Astrocyte of the spinal cord (primary cell): Measurements from ENCODE around the gene SLC22A12.

Source experiments
- DNase-seq: peaks from one replicate; pipeline ENCODE4 v3.0.0; 2011; ENCODE audit warnings: low read depth, low spot score
- H3K4me3 ChIP-seq: 2 replicates; pipeline ENCODE4 v1.5.1; 2011; ENCODE audit warnings: low read depth, mild to moderate bottlenecking, low read length, moderate library complexity
- in situ Hi-C: cut with HindIII; loops from 2 replicates; pipeline ENCODE4 v1.10.0; 2017; ENCODE audit warnings: low sequenced_read_pairs
- TF ChIP-seq, protein P1 (sequence below): IDR thresholded peaks from 2 replicates; pipeline ENCODE4 v1.5.1; 2012; ENCODE audit warnings: low read depth, mild to moderate bottlenecking, low read length, inconsistent platforms

The SLC22A12 gene

DNA sequence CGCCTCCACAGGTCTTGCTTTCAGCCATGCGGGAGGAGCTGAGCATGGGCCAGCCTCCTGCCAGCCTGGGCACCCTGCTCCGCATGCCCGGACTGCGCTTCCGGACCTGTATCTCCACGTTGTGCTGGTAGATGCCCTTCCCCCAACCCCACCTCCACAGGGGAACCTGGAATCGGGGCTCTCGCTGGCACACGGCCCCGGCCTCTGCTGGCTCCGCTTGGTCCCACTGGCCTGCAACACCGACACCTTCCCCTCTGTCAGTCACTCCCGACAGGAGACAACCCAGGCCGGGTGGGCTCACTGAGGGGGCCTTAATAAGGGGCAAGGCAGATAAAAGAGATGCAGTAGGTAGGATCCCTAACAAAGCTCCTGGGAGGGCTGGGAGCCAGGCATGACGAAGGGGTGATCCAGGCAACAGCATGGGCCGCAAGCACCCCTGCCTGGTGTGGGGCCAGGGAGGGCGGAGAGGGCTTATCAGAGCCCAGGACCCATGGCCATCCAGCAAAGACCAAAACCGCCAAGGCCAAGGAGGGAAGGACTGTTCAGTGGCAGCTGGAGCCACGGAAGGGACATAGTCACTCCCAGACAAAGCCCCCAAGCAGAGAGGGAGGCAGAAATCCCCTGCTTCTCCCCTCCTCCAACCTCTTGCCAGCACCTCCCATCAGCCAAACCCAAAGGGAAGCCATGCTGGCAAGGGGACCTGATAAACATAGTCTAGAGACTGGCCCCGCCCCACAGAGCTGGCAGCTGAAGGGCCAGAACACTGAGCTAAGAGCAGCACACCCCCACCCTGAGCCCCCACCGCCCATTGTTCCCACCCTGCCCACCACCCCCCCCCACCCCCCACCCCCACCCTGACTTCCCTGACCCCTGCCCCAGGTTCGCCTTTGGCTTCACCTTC is 8.0 kb downstream of the SLC22A12 start:
- in situ Hi-C loops, result no loop called here
- TF ChIP-seq, protein P1, sequence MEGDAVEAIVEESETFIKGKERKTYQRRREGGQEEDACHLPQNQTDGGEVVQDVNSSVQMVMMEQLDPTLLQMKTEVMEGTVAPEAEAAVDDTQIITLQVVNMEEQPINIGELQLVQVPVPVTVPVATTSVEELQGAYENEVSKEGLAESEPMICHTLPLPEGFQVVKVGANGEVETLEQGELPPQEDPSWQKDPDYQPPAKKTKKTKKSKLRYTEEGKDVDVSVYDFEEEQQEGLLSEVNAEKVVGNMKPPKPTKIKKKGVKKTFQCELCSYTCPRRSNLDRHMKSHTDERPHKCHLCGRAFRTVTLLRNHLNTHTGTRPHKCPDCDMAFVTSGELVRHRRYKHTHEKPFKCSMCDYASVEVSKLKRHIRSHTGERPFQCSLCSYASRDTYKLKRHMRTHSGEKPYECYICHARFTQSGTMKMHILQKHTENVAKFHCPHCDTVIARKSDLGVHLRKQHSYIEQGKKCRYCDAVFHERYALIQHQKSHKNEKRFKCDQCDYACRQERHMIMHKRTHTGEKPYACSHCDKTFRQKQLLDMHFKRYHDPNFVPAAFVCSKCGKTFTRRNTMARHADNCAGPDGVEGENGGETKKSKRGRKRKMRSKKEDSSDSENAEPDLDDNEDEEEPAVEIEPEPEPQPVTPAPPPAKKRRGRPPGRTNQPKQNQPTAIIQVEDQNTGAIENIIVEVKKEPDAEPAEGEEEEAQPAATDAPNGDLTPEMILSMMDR, result no peak
- no peak for DNase-seq
- H3K4me3 ChIP-seq, result no peak overlapping the region

DNA sequence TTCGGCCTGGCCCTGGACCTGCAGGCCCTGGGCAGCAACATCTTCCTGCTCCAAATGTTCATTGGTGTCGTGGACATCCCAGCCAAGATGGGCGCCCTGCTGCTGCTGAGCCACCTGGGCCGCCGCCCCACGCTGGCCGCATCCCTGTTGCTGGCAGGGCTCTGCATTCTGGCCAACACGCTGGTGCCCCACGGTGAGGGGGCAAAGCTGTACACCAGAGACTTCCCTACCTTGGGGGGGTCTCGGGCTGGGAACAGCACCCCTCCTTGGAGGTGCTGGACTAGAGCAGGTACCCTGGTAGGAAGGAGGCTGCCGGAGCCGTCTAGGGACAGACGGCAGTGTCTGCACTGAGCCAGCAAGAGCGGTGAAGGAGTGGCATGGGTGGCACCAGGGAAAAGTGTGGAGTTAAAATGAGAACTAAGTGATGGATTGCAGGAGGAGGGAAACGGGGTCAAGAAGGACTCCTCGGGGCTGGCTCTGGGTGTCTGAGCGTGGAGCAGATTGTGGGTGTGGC is 8.7 kb downstream of the SLC22A12 start:
- in situ Hi-C loops, result no loop called here
- TF ChIP-seq, protein P1, result no peak
- no peak for DNase-seq
- H3K4me3 ChIP-seq, result no peak overlapping the region

DNA sequence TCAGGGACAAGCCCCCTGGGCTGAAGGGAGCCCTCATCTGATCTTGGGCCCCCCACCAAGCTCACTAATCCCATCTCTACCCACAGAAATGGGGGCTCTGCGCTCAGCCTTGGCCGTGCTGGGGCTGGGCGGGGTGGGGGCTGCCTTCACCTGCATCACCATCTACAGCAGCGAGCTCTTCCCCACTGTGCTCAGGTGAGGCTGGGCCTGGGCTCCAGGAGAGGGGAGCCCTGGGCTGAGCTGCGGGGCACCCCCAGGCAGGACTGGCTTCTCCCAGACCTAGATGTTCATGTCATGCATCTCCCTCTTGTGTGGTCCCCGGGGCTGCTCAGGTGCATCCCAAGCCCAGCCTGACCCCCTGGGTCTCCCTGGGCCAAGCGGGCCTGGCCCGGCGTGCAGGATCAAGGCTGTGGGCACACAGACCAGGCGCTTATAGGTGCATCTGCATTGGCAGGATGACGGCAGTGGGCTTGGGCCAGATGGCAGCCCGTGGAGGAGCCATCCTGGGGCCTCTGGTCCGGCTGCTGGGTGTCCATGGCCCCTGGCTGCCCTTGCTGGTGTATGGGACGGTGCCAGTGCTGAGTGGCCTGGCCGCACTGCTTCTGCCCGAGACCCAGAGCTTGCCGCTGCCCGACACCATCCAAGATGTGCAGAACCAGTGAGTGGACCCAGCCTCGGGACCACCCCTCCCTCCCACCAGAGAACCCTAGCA is 9.4 kb downstream of the SLC22A12 start:
- TF ChIP-seq, protein P1, result no peak
- DNase-seq, result no peak
- in situ Hi-C loops, result no loop called here
- H3K4me3 ChIP-seq, result no peak overlapping the region

DNA sequence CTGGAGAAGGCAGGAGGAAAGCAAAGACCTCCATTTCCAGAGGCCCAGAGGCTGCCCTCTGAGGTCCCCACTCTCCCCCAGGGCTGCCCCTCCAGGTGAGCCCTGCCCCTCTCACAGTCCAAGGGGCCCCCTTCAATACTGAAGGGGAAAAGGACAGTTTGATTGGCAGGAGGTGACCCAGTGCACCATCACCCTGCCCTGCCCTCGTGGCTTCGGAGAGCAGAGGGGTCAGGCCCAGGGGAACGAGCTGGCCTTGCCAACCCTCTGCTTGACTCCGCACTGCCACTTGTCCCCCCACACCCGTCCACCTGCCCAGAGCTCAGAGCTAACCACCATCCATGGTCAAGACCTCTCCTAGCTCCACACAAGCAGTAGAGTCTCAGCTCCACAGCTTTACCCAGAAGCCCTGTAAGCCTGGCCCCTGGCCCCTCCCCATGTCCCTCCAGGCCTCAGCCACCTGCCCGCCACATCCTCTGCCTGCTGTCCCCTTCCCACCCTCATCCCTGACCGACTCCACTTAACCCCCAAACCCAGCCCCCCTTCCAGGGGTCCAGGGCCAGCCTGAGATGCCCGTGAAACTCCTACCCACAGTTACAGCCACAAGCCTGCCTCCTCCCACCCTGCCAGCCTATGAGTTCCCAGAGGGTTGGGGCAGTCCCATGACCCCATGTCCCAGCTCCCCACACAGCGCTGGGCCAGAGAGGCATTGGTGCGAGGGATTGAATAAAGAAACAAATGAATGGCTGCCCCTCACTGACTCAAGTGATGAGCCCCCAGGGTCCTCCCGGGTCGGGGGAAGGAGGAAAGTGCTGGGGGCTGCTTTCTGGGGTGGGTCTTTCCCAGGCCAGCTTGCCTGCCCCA is 10.8 kb downstream of the SLC22A12 start:
- in situ Hi-C loops, result no loop called here
- TF ChIP-seq, protein P1, result no peak
- DNase-seq, result no peak
- H3K4me3 ChIP-seq, result no peak overlapping the region

DNA sequence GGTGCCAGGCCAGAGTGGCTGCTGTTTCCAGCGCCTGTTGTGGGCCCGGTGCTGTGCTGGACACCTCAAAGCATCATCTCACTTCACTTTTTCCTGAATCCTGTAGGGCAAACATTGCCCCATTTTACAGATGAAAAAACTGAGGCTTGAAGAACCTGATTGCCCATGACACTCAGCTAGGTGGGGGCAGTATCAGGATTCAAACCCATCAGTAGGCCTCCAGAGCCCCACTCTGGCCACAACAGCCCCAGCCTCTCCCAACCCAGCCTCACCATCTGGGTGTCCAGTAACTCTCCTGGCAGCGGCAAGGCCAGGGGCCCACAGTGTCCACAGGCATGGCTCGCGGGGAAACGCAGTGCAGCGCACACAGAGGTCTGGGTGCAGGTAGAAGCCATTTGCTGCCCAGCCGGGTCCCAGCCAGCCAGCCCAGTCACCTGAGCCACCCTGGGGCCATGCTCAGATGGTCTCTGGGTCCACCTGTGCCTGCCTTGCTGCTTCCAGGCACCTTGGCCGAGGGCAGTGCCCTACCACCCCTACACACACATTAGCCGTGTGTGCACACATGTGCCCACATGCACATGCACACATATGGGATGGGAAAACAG is 11.5 kb downstream of the SLC22A12 start:
- in situ Hi-C loops, result no loop called here
- TF ChIP-seq, protein P1, result no peak
- H3K4me3 ChIP-seq, result no peak overlapping the region
- no peak for DNase-seq
